Thyroid gland (tissue), 4 donors: ENCODE data around the gene INTS11. TPM values are rescaled to one million over a fixed set of nuclear protein-coding genes. Genes with fewer than 3 reads are reported as not detected.

ENCODE experiments used
- DNase-seq, 2 donors: peaks; one replicate each; pipeline ENCODE4 v3.0.0-alpha.2; 2019
- H3K27ac ChIP-seq, 3 donors: fragments of 200-600 bp; sonication (generic); 1 replicate in 2 of 3; 2 replicates in 1 of 3; pipeline ENCODE4 v1.5.1; 2016 to 2019; ENCODE audit warnings: mild to moderate bottlenecking in 1 of 3, moderate library complexity in 1 of 3
- H3K27me3 ChIP-seq: fragments of 200-600 bp; sonication (generic); one replicate; pipeline ENCODE4 v1.5.1; 2019
- H3K36me3 ChIP-seq, 2 donors: fragments of 200-600 bp; sonication (generic); one replicate each; pipeline ENCODE4 v1.5.1; 2016 to 2019
- H3K4me1 ChIP-seq, 2 donors: fragments of 200-600 bp; sonication (generic); one replicate each; pipeline ENCODE4 v1.5.1; 2017 to 2019
- H3K4me3 ChIP-seq, 3 donors: fragments of 200-600 bp; sonication (generic); replicated peaks in 1 of 3; 1 replicate in 2 of 3; 2 replicates in 1 of 3; pipeline ENCODE4 v1.5.1; 2016; ENCODE audit warnings: mild to moderate bottlenecking in 1 of 3
- H3K9me3 ChIP-seq: fragments of 200-600 bp; sonication (generic); one replicate; pipeline ENCODE4 v1.5.1; 2017
- CTCF ChIP-seq, 6 experiments: fragments of 200-600 bp in 3 of 6; fragments of 450-650 bp in 3 of 6; sonication (generic) in 3 of 6; IDR thresholded peaks; one replicate each; pipeline ENCODE4 v1.5.1; 2016 to 2019; ENCODE audit warnings: antibody characterized with exemption in 6 of 6, mild to moderate bottlenecking in 2 of 6, inconsistent platforms in 1 of 6, moderate library complexity in 1 of 6
- POLR2A ChIP-seq, 2 donors: fragments of 450-650 bp; IDR thresholded peaks; one replicate each; pipeline ENCODE4 v1.6.1; 2017; ENCODE audit warnings: antibody characterized with exemption in 2 of 2, mild to moderate bottlenecking in 2 of 2, moderate library complexity in 1 of 2
- WGBS, 2 donors: methylation state at CpG; one replicate each; pipeline ENCODE4 v1.1.5; 2017; 5-methylcytosine and 5-hydroxymethylcytosine counted together
- intact Hi-C: fragments of 100-400 bp; cut with DNase I; formaldehyde crosslinking; loops from one replicate; pipeline ENCODE4 v1.15.1; 2023
- total RNA-seq, 4 donors: library from RNA; depleted of rRNA; stranded (reverse); fragments of >200 nt; gene quantifications; one replicate each; pipeline ENCODE4 v1.2.3, GENCODE V29; 2016

Gene INTS11
- total RNA-seq, 4 donors from 2014 or later: 68.9 to 116 (median 94.7) TPM

- intact Hi-C loops: no loop called here
- no peak overlapping the region for H3K4me3 ChIP-seq
- peaks cover 17% of the 10 kb centered on the region in 2 donors for H3K4me1 ChIP-seq
- H3K36me3 ChIP-seq: peaks cover 41 to 42% of the 10 kb centered on the region in 2 donors
- TF ChIP-seq CTCF (IDR thresholded peaks at IDR 0.05) (no peak), POLR2A (IDR thresholded peaks at IDR 0.05) (no peak)
- H3K27me3 ChIP-seq: no peaks in the 10 kb centered on the region
- H3K27ac ChIP-seq: no peak overlapping the region
- no peaks in the 10 kb centered on the region for H3K9me3 ChIP-seq
- WGBS, 2 donors: 91 to 93% methylated on average over 7 to 9 of the region's 22 CpGs
- DNase-seq: no peak
These were observed 13.1 kb downstream of the INTS11 start for GRCh38 chr1:1311107-1312104.

- H3K4me1 ChIP-seq: peaks cover 25 to 26% of the 10 kb centered on the region in 2 donors
- H3K4me3 ChIP-seq: no peak overlapping the region
- intact Hi-C loops: no loop called here
- H3K27me3 ChIP-seq: no peaks in the 10 kb centered on the region
- DNase-seq: no peak
- no peaks in the 10 kb centered on the region for H3K9me3 ChIP-seq
- peaks cover 38 to 41% of the 10 kb centered on the region in 2 donors for H3K36me3 ChIP-seq
- H3K27ac ChIP-seq: no peak overlapping the region
- TF ChIP-seq CTCF (IDR thresholded peaks at IDR 0.05) (no peak), POLR2A (IDR thresholded peaks at IDR 0.05) (no peak)
- WGBS, 2 donors: 87 to 94% methylated on average over 21 of the region's 21 CpGs
These were observed 13.9 kb downstream of the INTS11 start for GRCh38 chr1:1310476-1311053.

GRCh38 chr1:1310109-1310385, 14.4 kb downstream of the INTS11 start:
- intact Hi-C loops: no loop called here
- no peaks in the 10 kb centered on the region for H3K27me3 ChIP-seq
- peaks cover 38% of the 10 kb centered on the region in 2 donors for H3K36me3 ChIP-seq
- no peaks in the 10 kb centered on the region for H3K9me3 ChIP-seq
- 56 to 100% methylated on average over 1 of the region's 3 CpGs for WGBS, 2 donors
- H3K4me3 ChIP-seq: no peak overlapping the region
- no peak for TF ChIP-seq CTCF (IDR thresholded peaks at IDR 0.05)
- TF ChIP-seq POLR2A (IDR thresholded peaks at IDR 0.05): no peak
- H3K27ac ChIP-seq: no peak overlapping the region
- H3K4me1 ChIP-seq: peaks cover 31% of the 10 kb centered on the region in 2 donors
- DNase-seq: no peak

- H3K36me3 ChIP-seq: peaks cover 33 to 36% of the 10 kb centered on the region in 2 donors
- peak; percentile 42 to 57 for DNase-seq
- no peak for TF ChIP-seq CTCF (IDR thresholded peaks at IDR 0.05)
- no peak for TF ChIP-seq POLR2A (IDR thresholded peaks at IDR 0.05)
- 47 to 49% methylated on average over 31 to 36 of the region's 57 CpGs for WGBS, 2 donors
- peak overlapping the region in 1 of 3 donors; percentile 93 for H3K27ac ChIP-seq
- peak overlapping the region; percentile 61 to 91 (median 85) for H3K4me3 ChIP-seq
- peaks cover 32 to 35% of the 10 kb centered on the region in 2 donors for H3K4me1 ChIP-seq
- intact Hi-C loops: no loop called here
- no peaks in the 10 kb centered on the region for H3K27me3 ChIP-seq
- no peaks in the 10 kb centered on the region for H3K9me3 ChIP-seq
These were observed 15.0 kb downstream of the INTS11 start for GRCh38 chr1:1309251-1310108.
